ENCODE results near the gene SIL1. TPM values are rescaled to one million over a fixed set of nuclear protein-coding genes. Genes with fewer than 3 reads are reported as not detected.

Gene SIL1
- total and polyA plus RNA-seq, 2 of the 8 experiments (the other 6 are each of a cell fraction or from before 2014, with no cell fraction given): 8.3 to 12.8 TPM

GRCh38 chr5:139082813-139083498 is 115.2 kb downstream of the SIL1 start:
- Histone ChIP-seq H3K4me2 (ENCODE audit: insufficient read depth in 1 of 2, low read depth in 2 of 2, low read length in 2 of 2) (no peak overlapping the region), H3K9ac (replicated peaks in 1 of 4; ENCODE audit: extremely low read depth in 1 of 4, low read depth in 3 of 4, low read length in 3 of 4) (no peak overlapping the region), H3K18ac (ENCODE audit: extremely low read depth, low read length) (no peak overlapping the region), H4K8ac (ENCODE audit: extremely low read depth, insufficient read depth, low read length) (no peak overlapping the region), H4K20me1 (replicated peaks in 1 of 2; ENCODE audit: control insufficient read depth in 1 of 2, insufficient read depth in 2 of 2, low read length in 2 of 2) (no peaks in the 10 kb centered on the region), H2BK12ac (ENCODE audit: low read depth, low read length) (no peak overlapping the region), H2BK120ac (replicated peaks; ENCODE audit: low read depth, low read length) (no peak overlapping the region), H2AK5ac (ENCODE audit: low read depth, low read length) (no peak overlapping the region), H3K23me2 (ENCODE audit: low read depth, low read length) (no peaks in the 10 kb centered on the region), H3K27me3 (replicated peaks in 1 of 4; ENCODE audit: control insufficient read depth in 3 of 4, extremely low read depth in 1 of 4, insufficient read depth in 3 of 4, low read length in 3 of 4) (no peaks in the 10 kb centered on the region), H3K27ac (ENCODE audit: low read depth, low read length) (no peak overlapping the region), H4K5ac (ENCODE audit: insufficient read length, low read depth, low read length) (no peak overlapping the region), H4K91ac (replicated peaks; ENCODE audit: insufficient read length, low read length) (no peak overlapping the region), H2BK15ac (ENCODE audit: low read length) (no peak overlapping the region), H3K23ac (ENCODE audit: insufficient read length) (no peak overlapping the region), H3K56ac (replicated peaks; ENCODE audit: insufficient read length, low read depth, low read length) (no peak overlapping the region), H2BK5ac (ENCODE audit: low read depth, low read length) (no peak overlapping the region), H3K79me2 (ENCODE audit: control insufficient read depth in 1 of 2, insufficient read depth in 2 of 2, low read length in 2 of 2) (no peaks in the 10 kb centered on the region), H3K4me3 (ENCODE audit: extremely low read depth in 1 of 4, insufficient read depth in 2 of 4, low read depth in 3 of 4, low read length in 4 of 4) (no peak overlapping the region), H2AFZ (ENCODE audit: low read length) (no peak overlapping the region), H3K14ac (ENCODE audit: insufficient read length) (no peak overlapping the region), H3K4me1 (replicated peaks in 1 of 4; ENCODE audit: control insufficient read depth in 3 of 4, insufficient read depth in 4 of 4, low read length in 3 of 4) (peaks cover 0 to 2% (median 0%) of the 10 kb centered on the region in 4 experiments; a peak in 1 of 7 replicates), H3K9me3 (ENCODE audit: insufficient read depth in 2 of 2, low read depth in 1 of 2, low read length in 1 of 2) (no peaks in the 10 kb centered on the region), H3K4ac (replicated peaks; ENCODE audit: insufficient read length, low read depth, low read length) (no peak overlapping the region), H2BK20ac (ENCODE audit: low read length) (no peak overlapping the region), H3K79me1 (ENCODE audit: low read depth, low read length) (no peaks in the 10 kb centered on the region), H3K36me3 (ENCODE audit: control insufficient read depth in 2 of 4, insufficient read depth in 4 of 4, low read length in 3 of 4) (no peaks in the 10 kb centered on the region)
- FAIRE-seq (no peak), DNase-seq (ENCODE audit: low read depth in 1 of 2, low spot score in 2 of 2) (no peak)
- 87% methylated on average over 2 of the region's 2 CpGs; no CpG with 5 or more reads in 1 of the 2 experiments for WGBS, 2 experiments (ENCODE audit: extremely low coverage in 1 of 2, insufficient coverage in 1 of 2, insufficient read length in 1 of 2, insufficient replicate concordance in 2 of 2, low coverage in 1 of 2, low lambda C conversion rate in 2 of 2, missing lambda C conversion rate in 1 of 2)
- ChIA-PET POLR2A (ENCODE audit: partially characterized antibody) (no interaction called here), CTCF (ENCODE audit: partially characterized antibody) (interaction anchor here (1.2 to 2.3 kb wide), 2 partner anchors 10 to 110 kb away, joined by 3 to 5 read pairs; no protein-coding TSS in a partner anchor)
- TF ChIP-seq POU5F1 (IDR thresholded peaks at IDR 0.05; ENCODE audit: low read depth, low read length): no peak
- TF ChIP-seq KDM4A (IDR thresholded peaks at IDR 0.05; ENCODE audit: low read depth, low read length, severe bottlenecking): no peak
- no peak for TF ChIP-seq TEAD4 (IDR thresholded peaks at IDR 0.05; ENCODE audit: low read depth, low read length)
- no peak for TF ChIP-seq RNF2 (IDR thresholded peaks at IDR 0.05; ENCODE audit: borderline replicate concordance, low read depth, low read length, missing control alignments, poor library complexity, severe bottlenecking)
- no peak for TF ChIP-seq CTCF (IDR thresholded peaks at IDR 0.05; ENCODE audit: control extremely low read depth in 1 of 3, insufficient read depth in 1 of 3, low read depth in 1 of 3, low read length in 3 of 3)
